ENCODE measurements around the gene CMSS1.

Gene CMSS1

GRCh38 chr3:100102757-100103156, 285.1 kb downstream of the CMSS1 start:
- no peak for DNase-seq (ENCODE audit: low read depth)
- no peak overlapping the region for H3K4me3 ChIP-seq (ENCODE audit: low read length)
- no peak for TF ChIP-seq CTCF (IDR thresholded peaks at IDR 0.05; ENCODE audit: insufficient read depth, low read depth, low read length, missing control alignments)

GRCh38 chr3:100103558-100104441, 286.1 kb downstream of the CMSS1 start:
- H3K4me3 ChIP-seq (ENCODE audit: low read length), result no peak overlapping the region
- no peak for TF ChIP-seq CTCF (IDR thresholded peaks at IDR 0.05; ENCODE audit: insufficient read depth, low read depth, low read length, missing control alignments)
- no peak for DNase-seq (ENCODE audit: low read depth)

DNA sequence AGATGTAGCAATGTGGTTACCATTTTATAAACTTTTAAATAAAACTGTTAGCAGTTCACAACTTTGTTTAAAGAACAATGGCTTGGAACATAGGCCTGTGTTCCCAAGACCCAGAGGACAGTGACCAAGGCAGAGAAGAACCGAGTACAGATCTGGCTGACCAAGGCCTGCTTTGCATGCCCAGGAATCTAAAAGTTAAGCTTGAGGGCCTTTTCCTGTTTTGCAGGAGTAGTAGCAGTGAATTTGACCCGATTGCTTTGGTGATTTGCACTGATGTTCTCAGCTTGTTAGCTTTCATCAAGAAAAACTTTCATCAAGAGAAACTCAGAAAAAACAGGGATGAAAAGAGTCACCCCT, 286.8 kb downstream of the CMSS1 start:
- no peak for DNase-seq (ENCODE audit: low read depth)
- TF ChIP-seq CTCF (IDR thresholded peaks at IDR 0.05; ENCODE audit: insufficient read depth, low read depth, low read length, missing control alignments), result no peak
- no peak overlapping the region for H3K4me3 ChIP-seq (ENCODE audit: low read length)

DNA sequence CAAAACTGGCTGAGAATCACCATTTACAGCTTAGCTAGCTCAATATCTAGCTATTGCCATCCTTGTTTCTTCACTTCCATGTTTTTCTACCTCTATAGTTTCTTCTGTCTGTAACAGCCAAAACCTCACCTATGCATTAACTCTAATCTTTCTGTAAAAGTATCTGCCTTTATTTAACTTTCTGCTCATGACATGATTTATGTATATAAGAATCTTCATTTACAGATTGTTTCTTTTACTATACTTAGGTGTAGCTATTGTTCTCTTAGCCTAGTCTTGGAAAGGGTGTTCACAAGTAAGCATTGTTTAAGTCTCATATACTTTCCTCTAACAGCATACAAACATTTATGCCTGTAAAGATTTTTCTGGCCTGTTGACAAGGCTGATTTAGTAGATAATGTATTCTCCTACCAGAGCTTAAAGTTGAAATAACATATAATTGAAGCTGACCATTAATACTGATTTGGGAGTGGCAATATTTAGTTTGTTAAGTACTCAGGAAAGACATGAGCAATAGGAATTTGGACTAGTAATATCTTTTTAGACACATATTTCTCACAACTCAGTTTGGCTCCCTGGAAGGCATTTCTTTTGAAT, 287.3 kb downstream of the CMSS1 start:
- H3K4me3 ChIP-seq (ENCODE audit: low read length), result no peak overlapping the region
- no peak for TF ChIP-seq CTCF (IDR thresholded peaks at IDR 0.05; ENCODE audit: insufficient read depth, low read depth, low read length, missing control alignments)
- no peak for DNase-seq (ENCODE audit: low read depth)

DNA sequence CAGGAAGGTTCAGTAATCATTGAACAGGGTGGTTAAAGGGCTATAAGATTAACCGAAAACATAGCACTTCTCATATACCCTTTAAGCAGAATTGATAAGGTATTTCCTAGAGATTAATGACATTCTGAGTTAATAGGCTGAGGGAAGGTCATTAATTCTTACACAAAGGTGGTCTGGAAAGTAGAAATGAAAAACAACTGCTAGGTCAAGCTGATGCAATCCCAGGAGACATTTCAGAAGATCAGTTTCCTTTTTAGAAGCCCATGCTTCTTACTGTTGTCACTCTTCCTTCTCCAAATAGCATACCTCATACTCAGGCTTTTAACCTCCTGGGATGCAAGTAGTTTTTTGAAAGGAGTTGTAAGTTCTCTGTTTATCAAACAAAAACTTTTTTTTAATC, 287.8 kb downstream of the CMSS1 start:
- H3K4me3 ChIP-seq (ENCODE audit: low read length), result no peak overlapping the region
- DNase-seq (ENCODE audit: low read depth), result no peak
- TF ChIP-seq CTCF (IDR thresholded peaks at IDR 0.05; ENCODE audit: insufficient read depth, low read depth, low read length, missing control alignments), result no peak

- peak; percentile 82 for DNase-seq (ENCODE audit: low read depth)
- TF ChIP-seq CTCF (IDR thresholded peaks at IDR 0.05; ENCODE audit: insufficient read depth, low read depth, low read length, missing control alignments), result no peak
- H3K4me3 ChIP-seq (ENCODE audit: low read length), result no peak overlapping the region
Measured at GRCh38 chr3:100106094-100106493, 288.4 kb downstream of the CMSS1 start.

Measured in epithelial cell of esophagus (primary cell).